Activated T-cell treated with anti-CD3 and anti-CD28 coated beads, Interleukin-2, amount 50 U/mL, for 48 hours (primary cell): ENCODE data around the gene N4BP2L2.

ENCODE experiments used
- DNase-seq, 2 experiments: peaks; one replicate each; pipeline ENCODE4 v3.0.0-alpha.2; 2020

The N4BP2L2 gene

DNA sequence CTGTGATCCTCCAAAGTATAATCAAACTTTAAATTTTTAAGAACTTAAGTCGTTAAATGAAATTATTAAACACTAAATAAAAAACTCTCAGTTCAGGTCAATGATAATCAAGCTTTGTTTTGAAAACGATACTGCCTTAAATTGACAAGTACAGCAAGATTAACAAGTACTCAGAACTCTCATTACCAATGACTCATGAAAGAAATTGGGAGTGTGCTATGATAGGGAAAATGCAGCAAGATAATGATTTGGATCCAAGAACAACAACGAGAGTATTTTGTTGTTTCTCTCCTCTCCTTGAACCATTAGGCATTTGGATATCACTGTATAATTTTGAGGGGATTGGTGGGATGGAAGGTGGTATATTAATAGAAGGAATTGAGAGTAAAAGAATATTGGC, 10.2 kb downstream of the N4BP2L2 start:
- no peak for DNase-seq

DNA sequence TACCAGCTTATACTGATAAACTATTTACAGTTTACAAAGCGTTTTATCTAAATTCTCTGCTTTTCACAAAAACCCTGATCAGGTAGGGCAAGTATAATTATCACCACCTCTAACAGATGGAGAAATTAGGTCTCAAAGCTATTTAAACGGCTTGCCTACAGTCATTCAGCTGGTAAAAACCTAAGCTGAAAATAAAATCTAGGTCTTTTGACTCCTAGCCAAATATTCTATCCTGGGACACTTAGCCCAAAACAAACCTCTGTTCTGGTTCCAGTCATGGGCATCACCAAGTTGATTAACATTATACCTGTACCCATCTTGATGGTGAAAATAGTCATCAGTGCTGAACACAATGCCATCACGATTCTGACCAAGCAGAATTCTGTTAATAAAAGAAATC, 11.4 kb downstream of the N4BP2L2 start:
- no peak for DNase-seq

DNA sequence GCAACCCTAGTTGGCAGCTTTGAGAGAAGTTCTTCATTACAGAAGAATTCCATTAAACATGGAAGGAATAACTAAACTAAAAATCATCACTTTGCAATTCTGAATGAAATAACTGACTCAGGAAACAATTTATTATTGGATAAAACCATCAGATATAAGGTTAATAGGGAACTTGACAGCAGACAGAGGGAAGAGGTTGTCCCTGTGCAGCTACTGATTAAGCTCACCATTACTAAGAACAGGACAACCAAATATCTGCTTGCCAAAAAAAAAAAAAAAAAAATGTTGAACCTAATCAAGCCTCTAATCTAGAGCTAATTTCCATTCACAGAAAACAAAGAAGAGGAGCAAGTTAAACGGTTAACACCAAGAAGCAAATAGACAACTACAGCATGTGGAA, 12.8 kb downstream of the N4BP2L2 start:
- DNase-seq: no peak

DNA sequence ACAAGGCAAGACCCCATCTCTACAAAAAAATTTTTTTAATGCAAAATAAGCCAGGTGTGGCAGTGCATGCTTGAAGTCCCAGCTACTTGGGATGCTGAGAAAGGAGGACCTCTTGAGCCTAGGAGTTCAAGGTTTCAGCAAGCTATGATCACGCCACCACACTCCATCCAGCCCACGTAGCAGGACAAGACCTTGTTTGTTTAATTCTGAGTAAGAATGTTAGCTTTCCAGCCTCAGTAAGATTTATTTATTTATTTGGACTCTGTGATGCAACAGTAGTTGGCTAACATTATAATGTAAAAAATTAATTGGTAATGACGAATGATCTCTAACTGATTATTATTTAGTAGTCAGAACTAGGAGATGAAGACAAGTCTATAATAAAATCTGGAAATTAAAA, 23.3 kb downstream of the N4BP2L2 start:
- DNase-seq: no peak

DNA sequence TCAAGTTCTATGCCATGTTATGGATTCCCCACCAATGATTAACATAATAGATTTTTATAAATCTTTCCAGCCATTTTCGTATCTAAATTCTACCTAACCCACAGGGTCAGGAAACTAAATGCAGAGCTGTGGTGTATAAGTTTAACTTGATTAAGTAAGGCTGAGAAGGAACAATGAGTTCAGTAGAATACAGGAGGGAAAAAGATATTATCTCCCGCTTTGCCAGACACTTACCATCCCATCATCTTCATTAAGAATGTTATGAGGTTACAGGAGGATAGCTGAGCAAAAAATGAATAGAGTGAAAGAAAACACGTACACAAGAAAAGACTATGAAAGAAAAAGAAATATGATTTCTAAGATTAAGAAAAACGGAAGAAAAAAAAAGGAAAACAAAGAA, 27.1 kb downstream of the N4BP2L2 start:
- no peak for DNase-seq

DNA sequence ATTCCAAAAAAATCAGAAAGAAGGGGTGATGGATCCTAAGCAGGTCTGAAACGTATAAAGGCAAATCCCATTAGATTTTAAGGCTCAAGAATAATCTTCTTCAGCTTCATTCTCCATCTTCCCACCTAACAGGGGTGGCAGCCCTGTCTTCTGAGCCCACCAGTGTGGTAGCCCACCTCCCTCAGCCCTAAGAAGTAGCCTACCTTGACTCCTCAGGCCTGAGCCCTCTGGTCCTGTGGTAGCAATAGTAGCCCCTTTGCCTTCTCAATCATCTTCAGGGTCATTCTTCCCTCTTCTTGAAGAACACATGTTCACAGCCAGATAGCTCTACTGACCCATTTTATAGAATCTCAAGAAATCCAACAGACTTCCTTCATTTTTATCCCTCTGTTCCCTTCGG, 33.7 kb downstream of the N4BP2L2 start:
- no peak for DNase-seq

DNA sequence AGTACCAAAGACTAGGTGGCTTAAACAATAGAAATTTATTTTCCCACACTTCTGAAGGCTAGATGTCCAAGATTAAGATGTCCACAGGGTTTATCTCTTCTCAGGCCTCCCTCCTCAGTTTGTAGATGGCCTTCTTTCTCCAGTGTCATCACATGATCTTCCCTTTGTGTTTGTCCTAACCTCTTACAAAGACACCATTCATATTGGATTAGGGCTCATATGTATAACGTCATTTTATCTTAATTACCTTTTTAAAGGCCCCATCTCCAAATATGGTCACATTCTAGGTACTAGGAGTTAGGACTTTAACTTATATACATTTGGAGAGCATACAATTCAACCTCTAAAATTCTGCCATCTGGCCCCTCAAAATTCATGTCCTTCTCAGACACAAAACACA, 34.3 kb downstream of the N4BP2L2 start:
- DNase-seq: no peak

DNA sequence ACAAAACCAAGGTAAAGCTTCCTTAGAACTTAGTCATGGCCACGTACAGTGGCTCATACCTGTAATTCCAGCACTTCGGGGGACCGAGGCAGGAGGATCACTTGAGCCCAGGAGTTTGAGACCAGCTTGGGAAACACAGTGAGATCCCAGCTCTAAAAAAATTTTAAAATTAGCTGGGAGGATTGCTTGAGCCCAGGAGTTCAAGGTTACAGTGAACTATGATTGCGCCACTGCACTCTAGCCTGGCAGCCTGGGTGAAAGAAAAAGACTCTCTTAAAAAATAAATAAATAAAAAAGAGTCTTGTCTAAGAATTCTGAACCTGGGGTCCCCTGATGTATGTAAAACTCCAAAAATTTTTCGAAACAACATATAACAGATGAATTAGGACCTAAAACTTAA, 34.9 kb downstream of the N4BP2L2 start:
- no peak for DNase-seq

DNA sequence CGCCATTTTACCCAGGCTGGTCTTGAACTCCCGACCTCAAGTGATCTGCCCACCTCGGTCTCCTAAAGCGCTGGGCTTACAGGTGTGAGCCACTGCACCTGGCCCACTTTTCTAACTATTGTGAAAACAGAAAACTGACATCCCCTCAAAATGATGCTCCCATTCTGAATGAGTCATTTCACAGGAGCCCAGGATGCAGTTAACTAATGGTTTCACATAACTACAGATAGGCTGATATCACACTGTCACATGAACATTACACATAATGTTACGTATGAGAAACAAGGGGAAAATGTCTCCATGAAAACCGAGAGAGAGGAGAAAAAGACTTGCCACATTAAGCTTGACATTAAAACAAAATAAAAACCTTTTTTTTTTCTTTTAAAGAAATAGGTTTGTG, 37.5 kb downstream of the N4BP2L2 start:
- no peak for DNase-seq

DNA sequence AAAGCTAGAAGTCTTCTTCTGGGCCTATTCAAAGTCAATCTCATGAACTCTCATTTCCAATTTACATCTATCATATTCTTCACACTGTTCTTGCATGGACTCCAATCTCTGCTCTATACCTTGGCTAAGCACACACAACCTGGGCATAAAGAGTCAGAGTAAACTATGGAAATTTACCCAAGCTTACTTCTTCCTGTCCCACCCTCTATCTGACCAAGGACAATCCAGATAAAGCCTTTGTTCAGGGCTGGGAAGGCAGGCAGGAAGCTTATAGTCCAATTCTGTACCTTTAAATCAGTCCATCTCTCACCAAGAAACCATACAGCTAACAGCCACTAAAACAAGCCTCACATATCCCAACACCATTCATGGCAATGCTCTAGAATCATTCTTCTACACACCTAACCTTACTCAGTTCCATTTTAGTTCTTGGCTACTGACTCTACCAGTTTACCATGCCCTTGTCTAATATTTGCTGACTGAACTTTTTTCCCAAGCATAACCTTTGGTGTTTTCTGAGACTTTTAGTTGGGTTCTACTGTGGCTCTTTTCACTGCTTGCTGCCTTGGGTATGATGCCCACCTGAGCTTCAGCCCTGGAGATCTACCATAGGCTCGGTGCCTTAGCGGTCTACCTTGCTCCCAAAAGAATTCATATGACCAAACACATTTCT, 38.9 kb downstream of the N4BP2L2 start:
- DNase-seq: no peak

DNA sequence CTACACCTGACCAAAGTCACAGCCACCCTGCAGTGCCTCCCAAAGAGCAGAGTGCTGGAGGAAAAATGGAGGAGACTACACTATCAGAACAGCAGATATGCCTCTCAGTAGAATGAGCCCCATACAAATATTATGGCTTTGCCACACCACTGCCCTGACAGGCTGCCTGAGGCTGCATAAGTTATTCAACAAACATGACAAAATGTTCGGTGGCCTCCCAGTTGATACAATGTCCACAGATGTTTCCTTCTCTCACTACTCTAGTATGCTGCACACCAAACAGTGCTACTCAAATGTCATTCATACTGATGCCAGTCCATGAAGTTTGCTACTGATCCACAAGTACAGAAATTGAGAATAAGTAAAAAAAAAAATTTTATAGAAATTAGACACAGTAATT, 41.0 kb downstream of the N4BP2L2 start:
- no peak for DNase-seq

DNA sequence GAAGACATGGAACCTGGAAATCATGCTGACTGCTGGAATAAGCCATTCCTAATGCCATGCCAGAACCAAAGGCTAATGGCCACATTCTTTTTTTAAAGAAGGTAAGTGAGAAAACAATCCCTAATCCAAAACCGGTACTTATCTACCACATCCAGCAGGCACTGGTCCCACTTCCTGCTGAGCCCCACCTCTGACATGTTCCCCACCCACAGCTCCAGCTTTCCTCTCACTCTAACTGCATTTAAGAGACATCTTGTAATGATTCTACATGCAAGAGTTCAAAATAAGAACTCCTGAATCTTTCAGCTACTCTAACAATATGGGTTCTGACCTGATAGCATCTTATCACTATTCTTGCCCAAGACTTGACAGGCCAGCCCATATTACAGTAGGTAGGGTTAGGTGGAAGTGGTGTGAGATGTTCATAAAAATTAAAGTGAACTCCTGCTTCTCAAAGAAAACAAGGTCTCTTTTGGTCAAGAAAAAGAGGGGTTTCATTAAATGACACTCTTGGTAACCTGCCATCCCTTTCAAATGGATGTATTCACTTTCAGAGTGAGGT, 41.9 kb downstream of the N4BP2L2 start:
- no peak for DNase-seq

DNA sequence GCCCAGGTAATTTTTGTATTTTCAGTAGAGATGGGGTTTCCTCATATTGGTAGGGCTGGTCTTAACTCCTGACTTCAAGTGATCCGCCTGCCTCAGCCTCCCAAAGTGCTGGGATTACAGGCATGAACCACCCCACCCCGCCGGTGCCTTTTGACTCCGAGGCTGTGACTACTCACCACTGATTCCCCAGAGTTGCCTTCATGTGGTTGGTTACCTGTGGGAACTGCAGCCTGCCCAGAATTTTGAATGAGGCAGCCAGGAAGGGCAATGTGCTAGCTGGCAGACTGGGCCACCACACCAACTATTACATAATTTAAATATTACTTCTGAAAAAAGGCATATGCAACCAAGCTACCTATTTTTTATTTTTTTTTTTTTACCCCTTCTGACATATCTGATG, 42.8 kb downstream of the N4BP2L2 start:
- DNase-seq: no peak

DNA sequence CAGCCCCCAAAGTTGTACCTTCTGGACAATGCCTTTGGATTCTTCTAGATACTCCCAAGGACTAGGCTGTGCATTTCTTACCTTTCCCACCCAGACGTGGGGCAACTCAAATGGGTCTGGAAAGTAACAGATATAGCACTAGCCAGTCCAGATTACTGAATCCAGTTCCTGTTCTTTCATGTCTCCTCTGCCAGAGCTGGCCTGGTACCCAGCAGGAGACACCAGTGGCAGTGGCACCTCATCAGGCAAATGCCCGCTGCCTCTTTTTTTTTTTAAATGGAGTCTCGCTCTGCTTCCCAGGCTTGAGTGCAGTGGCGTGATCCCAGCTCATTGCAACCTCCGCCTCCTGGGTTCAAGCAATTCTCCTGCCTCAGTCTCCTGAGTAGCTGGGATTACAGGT, 43.2 kb downstream of the N4BP2L2 start:
- DNase-seq: no peak

DNA sequence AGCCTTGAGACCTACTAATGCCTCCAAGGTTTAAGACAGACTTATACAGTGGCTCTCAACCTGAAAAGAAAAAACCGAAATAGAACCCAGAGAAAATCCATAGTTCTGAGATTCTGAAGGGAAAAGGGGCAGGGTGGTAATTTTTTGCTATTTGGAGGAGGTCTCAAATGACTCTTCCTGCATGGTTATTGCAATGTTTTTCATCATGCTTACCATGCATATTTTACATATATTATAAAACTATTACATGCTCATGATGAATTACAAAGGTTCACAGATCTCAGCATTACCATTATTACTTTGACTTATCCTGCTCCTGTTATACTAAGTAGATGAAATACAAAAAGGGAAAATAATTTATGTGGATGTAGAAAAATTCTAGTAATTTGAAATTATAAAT, 47.6 kb downstream of the N4BP2L2 start:
- DNase-seq: no peak

DNA sequence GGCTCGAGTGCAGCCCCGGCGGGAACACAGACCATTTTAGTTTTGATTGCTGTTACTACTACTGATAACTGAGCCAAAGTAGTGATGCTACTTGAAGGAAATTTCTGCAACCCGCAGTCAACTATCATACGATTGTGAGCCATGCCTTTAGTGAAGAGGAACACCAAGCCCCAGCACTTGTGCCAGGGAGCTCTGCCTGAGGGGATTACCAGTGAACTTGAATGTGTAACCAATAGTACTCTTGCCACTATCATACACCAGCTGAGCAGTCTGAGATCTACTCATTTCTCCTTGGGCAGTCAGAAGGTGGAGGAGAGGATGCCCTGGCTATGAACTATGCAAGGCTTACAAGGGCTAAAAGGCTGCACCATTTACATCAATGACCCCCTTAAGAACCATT, 61.7 kb downstream of the N4BP2L2 start:
- no peak for DNase-seq

DNA sequence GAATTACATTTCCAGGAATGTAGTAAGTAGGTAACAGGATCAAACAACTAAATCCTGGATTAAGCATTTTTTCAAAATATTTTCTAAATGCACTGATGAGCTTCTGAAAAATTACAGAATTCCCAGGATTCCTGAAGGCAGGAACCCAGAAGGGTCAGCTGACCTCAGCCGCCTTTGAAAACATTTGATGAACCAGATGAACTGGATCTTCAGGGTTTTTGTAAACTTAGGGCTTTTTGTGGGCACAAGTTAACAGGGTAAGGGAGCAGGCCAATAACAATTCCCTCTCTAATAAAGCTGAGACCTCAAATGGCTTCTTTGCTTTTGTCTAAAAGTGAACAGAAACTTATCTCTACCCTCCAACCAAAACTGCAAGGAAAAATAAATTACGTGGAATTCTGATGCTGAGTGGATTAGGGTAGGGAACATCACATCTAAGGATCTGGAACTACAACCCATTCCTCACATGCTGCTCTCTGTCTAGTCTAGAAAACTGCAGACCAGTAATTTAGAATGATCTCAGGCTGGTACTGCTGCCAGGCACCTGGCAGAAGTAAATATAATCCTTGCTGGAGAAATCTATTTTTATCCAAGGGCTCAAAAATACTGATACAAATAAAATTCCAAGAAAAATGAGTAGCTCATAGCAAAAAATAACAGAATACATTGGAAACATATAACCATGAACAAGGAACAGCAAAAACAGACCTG, 62.4 kb downstream of the N4BP2L2 start:
- DNase-seq: no peak

DNA sequence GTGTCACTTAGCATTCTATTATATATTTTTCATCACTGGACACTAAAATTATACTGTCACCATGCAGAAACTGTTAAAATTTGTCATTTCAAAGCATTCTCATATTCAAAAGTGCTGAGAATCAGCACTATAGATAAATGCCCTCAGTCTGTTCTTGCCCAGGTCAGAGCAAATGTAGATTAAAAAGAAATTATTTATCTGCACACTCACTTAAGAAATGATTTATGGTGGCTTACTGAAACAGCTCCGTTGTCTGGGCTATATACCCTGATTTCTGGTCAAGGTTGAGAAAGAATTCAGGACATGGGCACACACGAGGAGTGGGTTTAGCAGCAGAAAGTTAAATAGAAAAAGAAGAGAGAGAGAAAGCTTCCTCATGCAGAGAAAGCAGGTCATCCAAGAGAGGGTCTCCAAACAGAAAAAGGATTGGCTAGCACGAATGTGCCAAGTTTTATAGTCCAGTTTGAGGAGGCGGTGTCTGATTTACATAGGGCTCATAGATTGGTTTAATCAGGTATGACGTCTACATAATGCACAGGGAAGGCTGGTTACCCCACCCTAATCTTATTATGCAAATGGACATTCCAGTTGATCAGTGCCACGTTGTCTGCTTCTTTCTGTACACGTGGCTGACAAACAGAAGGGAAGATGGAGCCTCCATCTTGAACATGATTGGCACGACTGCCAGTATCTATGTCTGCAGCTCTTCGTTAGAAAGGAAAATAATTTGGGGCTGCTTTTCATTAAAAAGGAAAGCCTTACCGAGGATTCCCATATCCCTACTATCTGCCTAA, 63.4 kb downstream of the N4BP2L2 start:
- no peak for DNase-seq

DNA sequence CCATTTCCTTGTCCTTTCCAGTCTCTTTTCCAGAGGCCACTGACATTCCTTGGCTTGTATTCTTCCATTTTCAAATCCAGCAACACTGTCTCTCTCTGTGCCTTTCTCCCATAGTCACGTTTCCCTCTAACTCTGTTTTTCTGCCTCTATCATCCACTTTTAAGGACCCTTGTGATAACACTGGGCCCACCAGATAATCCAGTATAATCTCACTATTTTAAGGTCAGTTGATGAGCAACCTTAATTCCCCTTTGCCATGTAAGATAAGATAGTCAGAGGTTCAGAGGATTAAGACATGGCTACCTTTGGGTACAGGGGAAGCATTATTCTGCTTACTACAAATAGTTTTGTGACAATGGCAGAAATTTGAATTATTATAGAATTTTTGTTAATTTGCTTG, 64.9 kb downstream of the N4BP2L2 start:
- no peak for DNase-seq

DNA sequence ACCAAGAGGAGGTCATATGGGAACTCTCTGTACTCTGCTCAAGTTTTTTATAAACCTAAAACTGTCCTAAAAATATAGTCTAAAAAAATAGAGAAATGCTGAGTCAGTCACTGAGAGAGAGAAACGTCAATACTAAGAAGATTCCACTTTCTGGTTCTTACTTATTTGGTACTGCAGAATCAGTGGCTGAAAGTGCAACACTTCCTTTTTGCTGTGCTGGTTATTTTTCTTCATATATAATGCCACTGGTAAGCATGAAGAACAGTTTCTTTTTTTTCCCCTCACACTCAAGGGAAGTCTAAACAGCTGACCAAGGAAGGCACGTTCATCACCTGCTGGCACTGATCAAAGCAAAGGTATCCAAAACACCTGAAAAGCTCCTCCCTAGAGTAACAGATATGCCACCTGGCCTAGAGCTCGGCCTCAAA, 66.4 kb downstream of the N4BP2L2 start:
- no peak for DNase-seq

DNA sequence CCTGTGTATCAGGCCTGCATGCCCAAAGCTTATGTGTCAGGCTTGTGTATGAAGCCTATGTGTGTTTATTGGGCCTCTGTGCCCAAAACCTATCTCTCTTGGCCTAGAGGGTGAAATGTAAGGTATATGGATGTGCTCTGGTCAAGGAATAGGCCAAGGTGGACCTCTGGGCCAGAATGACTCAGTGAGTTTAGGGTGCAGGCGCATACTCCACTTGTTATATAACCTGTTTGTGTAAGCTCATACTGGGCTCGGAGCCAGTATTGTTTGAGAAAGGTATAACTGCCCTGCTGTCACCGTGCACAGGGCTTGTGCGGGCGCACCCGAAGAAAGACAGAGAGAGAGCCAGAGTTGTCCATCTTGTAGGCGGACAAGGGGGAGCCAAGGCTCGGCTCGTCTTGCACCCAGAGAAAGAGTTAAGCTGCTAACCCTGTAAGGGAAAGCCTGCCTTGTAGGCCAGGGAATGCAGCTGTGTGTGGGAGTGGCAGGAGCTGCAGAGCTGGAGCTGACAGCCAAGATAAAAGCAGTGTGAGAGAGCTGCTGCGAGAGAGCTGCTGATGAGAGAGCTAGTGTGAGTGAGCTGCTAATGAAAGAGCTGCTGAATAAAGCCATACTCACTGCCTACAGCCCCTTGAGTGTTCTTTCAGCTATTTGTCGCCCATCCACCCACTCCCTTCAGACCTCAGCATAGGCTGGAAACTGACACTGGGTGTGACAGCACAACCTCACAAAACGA, 67.2 kb downstream of the N4BP2L2 start:
- no peak for DNase-seq

DNA sequence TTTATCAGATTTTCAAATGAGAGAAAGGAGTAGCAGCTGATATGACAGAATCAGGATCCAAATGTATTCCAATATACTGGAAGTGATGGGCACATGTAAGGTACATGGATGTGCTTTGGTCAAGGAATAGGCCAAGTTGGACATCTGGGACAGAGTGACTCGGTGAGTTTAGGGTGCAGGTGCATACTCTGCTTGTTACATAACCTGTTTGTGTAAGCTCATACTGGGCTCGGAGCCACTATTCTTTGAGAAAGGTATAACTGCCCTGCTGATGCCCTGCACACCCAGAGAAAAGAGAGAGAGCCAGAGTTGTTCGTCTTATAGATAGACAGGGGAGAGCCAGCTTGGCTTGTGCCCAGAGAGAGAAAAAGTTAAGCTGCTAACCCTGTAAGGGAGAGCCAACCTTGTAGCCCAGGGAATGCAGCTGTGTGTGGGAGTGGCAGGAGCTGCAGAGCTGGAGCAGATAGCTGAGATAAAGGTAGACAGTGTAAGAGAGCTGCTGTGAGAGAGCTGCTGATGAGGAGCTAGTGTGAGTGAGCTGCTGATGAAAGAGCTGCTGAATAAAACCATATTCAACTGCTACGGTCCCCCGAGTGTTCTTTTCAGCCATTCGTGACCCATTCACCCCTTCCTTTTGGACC, 70.0 kb downstream of the N4BP2L2 start:
- DNase-seq: no peak

DNA sequence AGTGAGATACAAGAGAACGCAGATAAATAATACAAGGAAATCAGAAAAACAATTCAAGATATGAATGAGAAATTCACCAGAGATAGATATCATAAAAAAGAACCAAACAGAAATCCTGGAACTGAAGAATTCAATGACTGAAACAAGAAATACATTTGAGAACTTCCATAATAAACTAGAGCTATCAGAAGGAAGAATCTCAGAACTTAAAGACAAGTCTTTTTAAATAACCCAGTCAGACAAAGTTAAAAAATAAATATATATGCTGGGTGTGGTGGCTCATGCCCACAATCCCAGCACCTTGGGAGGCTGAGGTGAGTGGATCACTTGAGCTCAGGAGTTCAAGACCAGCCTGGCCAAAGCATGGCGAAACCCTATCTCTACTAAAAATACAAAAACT, 82.0 kb downstream of the N4BP2L2 start:
- no peak for DNase-seq
